ENCODE data around the gene PRELID3B.
"Not testable (repeated sequence)": the region's sequence is repeated elsewhere in the genome, so short reads cannot be mapped to it uniquely, and the experiment has no call there.

Gene PRELID3B

GRCh38 chr20:59044295-59044694 lies 1.7 kb upstream of the PRELID3B start:
- no peak for TF ChIP-seq CTCF (IDR thresholded peaks at IDR 0.05; ENCODE audit: low read depth, low read length, missing control alignments)
- no peak overlapping the region for H3K4me3 ChIP-seq (ENCODE audit: low read depth, low read length)
- DNase-seq (ENCODE audit: low read depth) = no peak

- peak overlapping the region; percentile 78; the same call in 1 of the 2 replicates for H3K4me3 ChIP-seq (ENCODE audit: low read depth, low read length)
- no peak for TF ChIP-seq CTCF (IDR thresholded peaks at IDR 0.05; ENCODE audit: low read depth, low read length, missing control alignments)
- no peak for DNase-seq (ENCODE audit: low read depth)
Measured at GRCh38 chr20:59043698-59044097, 1.1 kb upstream of the PRELID3B start.

GRCh38 chr20:59042796-59043631 lies 428 bp upstream of the PRELID3B start:
- no peak for TF ChIP-seq CTCF (IDR thresholded peaks at IDR 0.05; ENCODE audit: low read depth, low read length, missing control alignments)
- peak overlapping the region; percentile 91 for H3K4me3 ChIP-seq (ENCODE audit: low read depth, low read length)
- peak; percentile 63 for DNase-seq (ENCODE audit: low read depth)

GRCh38 chr20:59041487-59041886 lies 1.1 kb downstream of the PRELID3B start:
- peak overlapping the region; percentile 91 for H3K4me3 ChIP-seq (ENCODE audit: low read depth, low read length)
- not testable (repeated sequence) for DNase-seq (ENCODE audit: low read depth)

GRCh38 chr20:59040667-59041066 lies 1.9 kb downstream of the PRELID3B start:
- TF ChIP-seq CTCF (IDR thresholded peaks at IDR 0.05; ENCODE audit: low read depth, low read length, missing control alignments) = no peak
- no peak for DNase-seq (ENCODE audit: low read depth)
- H3K4me3 ChIP-seq (ENCODE audit: low read depth, low read length) = peak overlapping the region; percentile 91

GRCh38 chr20:59039233-59039632 lies 3.4 kb downstream of the PRELID3B start:
- no peak for DNase-seq (ENCODE audit: low read depth)
- no peak overlapping the region for H3K4me3 ChIP-seq (ENCODE audit: low read depth, low read length)
- TF ChIP-seq CTCF (IDR thresholded peaks at IDR 0.05; ENCODE audit: low read depth, low read length, missing control alignments) = no peak

- no peak for TF ChIP-seq CTCF (IDR thresholded peaks at IDR 0.05; ENCODE audit: low read depth, low read length, missing control alignments)
- no peak for DNase-seq (ENCODE audit: low read depth)
Measured at GRCh38 chr20:59037386-59037785, 5.2 kb downstream of the PRELID3B start.

More at GRCh38 chr20:59037386-59037785, 5.2 kb downstream of the PRELID3B start:
- no peak overlapping the region for H3K4me3 ChIP-seq (ENCODE audit: low read depth, low read length)

All from GM12864 (cell line).